NCI-H2227 (cell line): ENCODE data around the gene SCYGR8.
"Not testable (repeated sequence)": the region's sequence is repeated elsewhere in the genome, so short reads cannot be mapped to it uniquely, and the experiment has no call there.

Source experiments
- DNase-seq: peaks from one replicate; lab custom pipeline; 2025; ENCODE audit not compliant: unreplicated experiment; lab: John Stamatoyannopoulos, UW

SCYGR8 gene, protein sequence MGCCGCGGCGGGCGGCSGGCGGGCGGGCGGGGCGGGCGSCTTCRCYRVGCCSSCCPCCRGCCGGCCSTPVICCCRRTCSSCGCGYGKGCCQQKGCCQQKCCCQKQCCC

GRCh38 chr2:227745594-227745993, at the start of gene SCYGR8:
SCYGR8 (plus strand) TSS chr2:227745894; CDS start chr2:227745894, 0 bp downstream.
- no peak for DNase-seq

DNA sequence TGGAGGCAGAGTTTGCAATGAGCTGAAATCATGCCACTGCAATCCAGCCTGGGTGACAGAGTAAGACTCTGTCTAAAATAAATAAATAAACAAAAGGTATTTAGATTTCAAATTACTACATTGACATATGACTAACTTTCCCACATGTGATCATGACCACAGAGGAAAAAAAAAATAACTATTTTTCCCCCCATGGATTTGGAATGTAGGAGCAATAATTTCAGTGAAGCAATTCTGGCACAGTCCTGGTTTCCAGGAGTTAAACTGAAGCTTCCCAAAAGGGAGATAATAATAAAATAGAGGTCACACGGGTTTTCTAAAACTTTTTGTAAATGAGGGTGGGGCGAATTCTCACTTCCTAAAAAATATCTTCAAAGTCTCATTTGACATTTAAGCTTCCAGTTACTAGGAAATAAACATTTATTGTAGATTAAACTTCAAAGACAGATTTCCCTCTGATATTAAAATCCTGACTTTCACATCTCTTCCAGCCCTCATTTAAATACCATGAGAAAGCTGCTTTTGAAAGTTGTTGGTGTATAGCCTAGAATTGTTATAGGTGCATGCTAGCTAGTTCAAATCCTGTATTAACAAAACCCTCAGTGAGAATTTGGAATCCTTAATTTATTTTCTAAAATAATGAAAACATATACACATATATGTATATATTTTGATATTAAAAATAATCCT, 48.6 kb upstream of the SCYGR8 start:
- no peak for DNase-seq

DNA sequence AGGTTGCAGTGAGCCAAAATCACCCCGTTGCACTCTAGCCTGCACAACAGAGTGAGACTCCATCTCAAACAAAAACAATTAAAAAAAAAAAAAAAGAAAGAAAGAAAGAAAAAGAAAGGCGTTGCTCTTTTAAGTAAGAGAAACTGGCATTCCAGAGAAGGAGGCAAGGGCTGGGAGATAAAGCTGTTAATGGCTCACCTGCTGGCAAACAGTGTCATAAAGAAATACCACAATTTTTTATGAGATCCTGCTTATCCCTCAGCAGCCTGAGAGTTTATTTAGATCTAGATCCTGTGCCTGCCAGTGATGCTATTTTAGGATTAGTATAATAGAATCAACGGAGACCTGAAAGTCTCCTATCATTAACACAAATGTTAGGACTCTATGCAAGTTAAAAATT, 44.1 kb upstream of the SCYGR8 start:
- no peak for DNase-seq

- no peak for DNase-seq
Measured at GRCh38 chr2:227703280-227703732, 42.4 kb upstream of the SCYGR8 start.

GRCh38 chr2:227703961-227704360, 41.7 kb upstream of the SCYGR8 start:
- DNase-seq: no peak

DNA sequence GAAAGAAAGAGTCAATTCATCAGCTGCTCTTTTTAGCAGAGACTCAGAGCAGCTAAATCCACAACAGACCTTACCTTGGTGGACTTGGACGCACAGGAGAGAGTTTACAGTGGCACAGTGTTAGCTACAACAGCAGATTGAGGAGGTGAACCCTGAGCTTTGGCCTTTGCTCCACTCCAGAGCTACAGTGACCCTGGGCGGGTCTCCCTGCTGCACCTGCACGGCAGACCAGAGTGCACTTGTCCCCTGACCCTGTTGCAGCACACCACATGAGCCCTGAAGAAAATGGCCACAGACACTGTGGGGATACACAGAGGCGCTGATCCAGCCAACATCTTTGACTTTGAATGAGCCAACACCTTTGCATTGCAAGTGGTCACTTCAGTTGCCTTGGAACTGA, 38.8 kb upstream of the SCYGR8 start:
- DNase-seq: no peak

DNA sequence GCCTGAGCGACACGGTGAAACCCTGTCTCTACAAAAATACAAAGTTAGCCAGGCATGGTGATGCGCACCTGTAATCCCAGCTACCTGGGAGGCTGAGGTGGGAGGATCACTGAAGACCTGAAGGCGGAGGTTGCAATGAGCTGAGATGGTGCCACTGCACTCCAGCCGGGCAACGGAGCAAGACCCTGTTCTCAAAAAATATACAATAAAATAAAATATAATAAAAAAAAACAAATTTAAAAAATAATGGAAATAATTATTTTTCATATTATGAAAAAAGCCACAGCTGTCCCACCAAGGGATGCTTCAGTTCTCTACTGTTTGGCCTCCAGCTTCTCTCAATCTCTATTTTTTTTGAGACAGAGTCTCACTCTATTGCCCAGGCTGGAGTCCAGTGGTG, 38.3 kb upstream of the SCYGR8 start:
- no peak for DNase-seq

GRCh38 chr2:227710986-227711385, 34.7 kb upstream of the SCYGR8 start:
- no peak for DNase-seq

DNA sequence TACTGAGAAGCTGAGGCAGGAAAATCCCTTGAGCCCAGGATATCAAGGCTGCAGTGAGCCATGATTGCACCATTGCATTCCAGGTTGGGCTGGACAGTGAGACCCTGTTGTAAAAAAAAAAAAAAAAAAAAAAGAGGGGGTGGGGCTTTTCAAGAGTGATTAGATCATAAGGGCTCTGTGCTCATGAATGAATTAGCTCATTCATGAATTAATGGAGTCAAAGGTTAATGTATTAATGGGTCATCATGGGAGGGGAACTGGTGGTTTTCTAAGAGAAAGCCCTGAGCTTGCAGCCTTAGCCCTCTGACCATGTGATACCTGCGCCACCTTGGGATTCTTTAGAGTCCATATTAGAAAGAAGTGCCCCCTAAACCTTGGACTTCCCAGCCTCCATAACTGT, 32.4 kb upstream of the SCYGR8 start:
- no peak for DNase-seq

DNA sequence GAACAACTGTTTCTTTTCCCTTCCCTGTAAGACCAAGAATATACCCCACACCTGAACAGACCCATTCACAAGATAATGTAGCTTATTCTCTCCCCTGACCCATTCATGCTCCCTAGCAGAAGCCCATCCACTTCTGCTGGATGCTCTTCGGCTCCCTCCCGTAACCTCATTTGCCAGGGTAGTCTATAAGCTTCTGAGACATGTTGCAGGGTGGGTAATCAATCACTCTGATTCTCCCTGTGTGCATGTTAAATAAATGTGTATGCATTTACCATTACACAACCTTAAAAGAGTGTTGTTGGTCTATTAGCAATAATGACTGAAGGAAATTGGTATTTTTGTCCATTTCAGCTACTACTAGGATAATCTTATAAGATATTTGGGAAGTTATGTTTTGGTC, 29.2 kb upstream of the SCYGR8 start:
- no peak for DNase-seq

DNA sequence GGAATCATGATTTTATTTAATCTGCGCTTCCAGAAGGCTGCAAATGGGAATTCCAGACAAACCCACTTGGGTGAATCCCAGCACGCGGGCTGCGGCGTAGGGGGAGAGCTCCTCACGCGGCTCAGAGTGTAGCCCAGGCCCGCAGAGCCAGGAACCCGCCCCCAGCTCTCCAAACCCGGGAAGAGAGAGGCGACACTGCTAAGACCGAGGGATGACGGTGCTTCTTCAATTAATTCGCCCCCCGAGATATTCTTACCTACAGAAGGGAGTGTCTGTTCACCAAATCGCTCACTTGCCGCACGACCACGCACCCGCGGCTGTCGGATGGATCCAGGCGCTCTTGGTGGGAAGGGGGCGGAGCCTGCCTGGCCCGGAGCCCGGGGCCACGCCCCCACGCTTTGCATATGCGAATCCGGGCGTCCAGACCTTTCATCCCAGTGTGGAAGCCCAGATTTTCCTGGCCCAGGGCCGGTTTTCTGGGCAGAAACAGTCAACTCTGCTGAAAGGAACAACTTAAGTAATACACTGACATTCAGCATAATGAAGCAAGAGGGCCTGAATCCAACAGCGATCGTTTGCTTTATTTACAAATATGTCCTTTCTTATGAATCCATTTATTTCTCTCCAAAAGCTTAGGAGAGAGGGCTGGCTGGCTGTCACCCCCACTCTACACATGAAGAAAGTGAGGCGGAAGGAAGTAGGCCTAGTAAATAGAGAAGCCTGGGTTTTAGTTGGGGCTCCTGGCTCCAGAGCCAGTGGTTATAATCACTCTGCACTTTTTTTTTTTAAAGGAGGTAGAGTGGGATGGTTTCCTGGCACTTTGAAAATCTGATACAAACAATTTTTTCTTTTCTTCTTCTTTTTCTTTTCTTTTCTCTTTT, 27.8 kb upstream of the SCYGR8 start, which contains the start of gene SLC19A3:
Gene SLC19A3 (minus strand): TSS at position 342 of the 881 bp plus-strand sequence. CDS start 15,710 bp downstream, outside the sequence.
- peak; percentile 37 for DNase-seq

DNA sequence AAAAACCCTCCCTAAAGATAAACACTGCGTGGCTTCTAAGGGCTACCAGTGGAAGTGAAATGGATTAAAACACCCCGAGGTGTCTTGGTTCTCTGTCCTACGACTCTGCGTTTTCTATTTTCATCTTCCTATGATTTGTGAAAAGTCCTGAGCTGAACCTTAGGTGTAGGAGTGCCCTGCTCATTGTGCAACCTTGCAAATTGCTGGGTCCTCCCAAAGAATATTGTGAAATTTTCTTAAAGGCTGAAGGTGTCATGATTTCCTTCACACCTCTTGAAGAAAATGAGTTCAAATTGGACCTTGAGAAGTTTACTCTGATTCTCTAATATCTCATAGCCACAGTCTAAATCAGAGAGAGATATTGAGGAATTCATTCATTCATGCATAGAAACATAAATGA, 26.1 kb upstream of the SCYGR8 start:
- no peak for DNase-seq

GRCh38 chr2:227720680-227721079, 25.0 kb upstream of the SCYGR8 start:
- DNase-seq: no peak

- not testable (repeated sequence) for DNase-seq
Measured at GRCh38 chr2:227722821-227723220, 22.9 kb upstream of the SCYGR8 start.

- no peak for DNase-seq
Measured at GRCh38 chr2:227724394-227725039, 21.2 kb upstream of the SCYGR8 start, which contains the start of gene SCYGR6. SCYGR6 (minus strand) TSS chr2:227724757; CDS start chr2:227724757, 0 bp downstream.

- DNase-seq: no peak
Measured at GRCh38 chr2:227728035-227728434, 17.7 kb upstream of the SCYGR8 start, which contains the start of gene SCYGR7. SCYGR7 (plus strand) TSS chr2:227728335; CDS start chr2:227728335, 0 bp downstream.

DNA sequence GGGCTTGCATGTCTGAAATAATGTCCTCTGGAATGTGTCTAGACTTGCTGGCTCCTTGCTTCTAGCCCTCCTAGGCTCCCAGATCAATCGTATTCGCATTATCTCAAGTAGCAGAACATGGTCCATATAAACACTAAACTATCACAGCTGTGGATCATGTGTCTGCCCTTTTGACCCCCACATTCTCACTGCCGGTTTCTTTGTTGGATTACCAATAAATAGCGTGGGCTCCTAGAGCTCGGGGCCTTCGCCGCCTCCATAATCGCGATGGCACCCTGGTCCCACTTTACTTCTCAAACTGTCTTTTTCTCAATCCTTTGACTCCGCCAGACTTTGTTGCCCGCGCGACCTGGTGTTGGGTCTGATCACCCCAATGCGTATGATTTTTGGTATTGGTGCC, 6.3 kb upstream of the SCYGR8 start:
- DNase-seq: no peak

DNA sequence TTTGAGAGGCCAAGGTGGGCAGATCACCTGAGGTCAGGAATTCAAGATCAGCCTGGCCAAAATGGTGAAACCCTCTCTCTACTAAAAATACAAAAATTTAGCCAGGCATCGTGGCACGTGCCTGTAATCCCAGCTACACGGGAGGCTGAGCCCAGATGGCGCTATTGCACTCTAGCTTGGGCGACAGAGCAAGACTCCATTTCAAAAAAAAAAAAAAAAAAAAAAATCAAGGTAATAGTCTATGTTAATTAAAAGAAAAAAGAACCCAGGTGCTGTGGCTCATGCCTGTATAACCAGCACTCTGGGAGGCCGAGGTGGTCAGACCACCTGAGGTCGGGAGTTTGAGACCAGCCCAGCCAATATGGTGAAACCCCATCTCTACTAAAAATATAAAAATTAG, 5.0 kb upstream of the SCYGR8 start:
- DNase-seq: not testable (repeated sequence)

GRCh38 chr2:227748079-227748478, 2.4 kb downstream of the SCYGR8 start:
- DNase-seq: no peak

GRCh38 chr2:227756261-227756660, 10.6 kb downstream of the SCYGR8 start:
- not testable (repeated sequence) for DNase-seq
